GM18870 (cell line): ENCODE results near the gene DNAAF8.
"Not testable (repeated sequence)": the region's sequence is repeated elsewhere in the genome, so short reads cannot be mapped to it uniquely, and the experiment has no call there.

Experiments
- ATAC-seq: cut with Tn5 transposase; IDR thresholded peaks from one replicate; pipeline ENCODE4 v1.9.1; 2021; ENCODE audit warnings: moderate library complexity; ENCODE audit not compliant: unreplicated experiment

Gene DNAAF8

DNA sequence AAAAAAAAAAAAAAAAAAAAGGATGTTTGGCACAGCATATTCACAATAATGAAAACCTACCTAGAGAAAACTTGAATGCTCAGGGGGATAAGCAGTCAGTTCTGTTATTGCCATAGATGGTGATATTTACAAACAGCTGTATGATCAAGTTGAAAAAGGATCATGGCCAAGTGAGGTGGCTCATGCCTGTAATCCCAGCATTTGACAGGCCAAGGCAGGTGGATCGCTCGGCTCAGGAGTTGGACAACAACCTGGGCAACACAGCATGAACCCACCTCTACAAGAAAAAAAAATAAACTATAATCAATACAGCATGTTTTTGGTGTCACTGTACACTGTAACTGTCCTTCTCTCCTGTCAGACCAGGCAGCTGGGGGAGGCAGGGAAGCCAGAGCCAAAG, 19.3 kb upstream of the DNAAF8 start:
- no peak for ATAC-seq

- no peak for ATAC-seq
Observed at GRCh38 chr16:4718466-4718865, 15.9 kb upstream of the DNAAF8 start.

- no peak for ATAC-seq
Observed at GRCh38 chr16:4723071-4723767, 11.1 kb upstream of the DNAAF8 start.

DNA sequence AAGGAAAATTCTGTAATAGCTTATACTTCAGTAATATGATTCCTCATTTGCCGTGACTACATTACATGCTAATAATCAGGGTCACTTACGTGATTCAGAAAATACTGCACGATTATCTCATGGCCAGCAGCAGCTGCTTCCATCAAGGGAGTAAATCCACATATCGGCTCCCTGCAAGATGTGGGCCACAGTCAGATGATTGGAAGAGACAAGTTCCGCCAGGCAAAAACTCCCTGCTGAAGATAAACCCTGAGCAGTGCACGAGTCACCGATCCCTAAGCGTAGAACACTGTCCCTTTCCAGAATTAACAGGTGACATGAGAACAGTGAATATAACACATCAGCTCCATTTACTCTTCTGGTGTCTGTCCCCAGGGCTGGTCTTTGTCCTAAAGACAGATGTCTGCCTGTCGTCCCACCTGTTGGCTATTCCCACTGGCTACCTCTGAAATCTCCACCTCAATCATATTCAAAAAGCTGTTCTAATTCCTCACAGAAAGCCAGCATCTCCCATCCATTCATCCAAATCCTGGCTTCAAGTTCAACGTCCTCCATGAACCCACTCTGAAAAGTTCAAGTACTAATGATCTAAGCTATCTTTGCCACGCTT, 9.6 kb upstream of the DNAAF8 start:
- no peak for ATAC-seq

GRCh38 chr16:4726616-4727015, 7.7 kb upstream of the DNAAF8 start:
- ATAC-seq, result no peak

DNA sequence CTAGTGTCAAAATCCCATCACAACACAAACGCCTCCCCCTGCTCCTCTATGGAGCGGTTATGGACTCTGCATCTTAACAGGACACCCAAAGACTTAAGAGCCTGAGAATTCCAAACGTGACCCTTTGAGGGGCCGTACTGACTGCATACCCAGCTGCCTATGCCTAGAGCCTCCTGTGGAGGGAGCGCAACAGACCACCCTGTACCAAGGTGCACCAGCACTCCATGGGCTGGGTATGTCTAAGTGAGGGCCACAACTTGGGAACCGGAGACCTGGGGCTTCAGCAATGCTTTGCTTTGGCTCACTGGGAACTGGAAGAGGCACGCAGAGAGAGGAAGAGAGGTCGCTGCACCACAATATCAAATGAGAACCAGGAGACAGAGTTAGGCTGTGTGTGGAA, 5.7 kb upstream of the DNAAF8 start:
- no peak for ATAC-seq

GRCh38 chr16:4729876-4730275, 4.5 kb upstream of the DNAAF8 start:
- ATAC-seq, result no peak

- ATAC-seq, result no peak
Observed at GRCh38 chr16:4733211-4733742, 1.1 kb upstream of the DNAAF8 start.

- ATAC-seq, result peak; percentile 20
Observed at GRCh38 chr16:4733747-4734062, 632 bp upstream of the DNAAF8 start.

DNA sequence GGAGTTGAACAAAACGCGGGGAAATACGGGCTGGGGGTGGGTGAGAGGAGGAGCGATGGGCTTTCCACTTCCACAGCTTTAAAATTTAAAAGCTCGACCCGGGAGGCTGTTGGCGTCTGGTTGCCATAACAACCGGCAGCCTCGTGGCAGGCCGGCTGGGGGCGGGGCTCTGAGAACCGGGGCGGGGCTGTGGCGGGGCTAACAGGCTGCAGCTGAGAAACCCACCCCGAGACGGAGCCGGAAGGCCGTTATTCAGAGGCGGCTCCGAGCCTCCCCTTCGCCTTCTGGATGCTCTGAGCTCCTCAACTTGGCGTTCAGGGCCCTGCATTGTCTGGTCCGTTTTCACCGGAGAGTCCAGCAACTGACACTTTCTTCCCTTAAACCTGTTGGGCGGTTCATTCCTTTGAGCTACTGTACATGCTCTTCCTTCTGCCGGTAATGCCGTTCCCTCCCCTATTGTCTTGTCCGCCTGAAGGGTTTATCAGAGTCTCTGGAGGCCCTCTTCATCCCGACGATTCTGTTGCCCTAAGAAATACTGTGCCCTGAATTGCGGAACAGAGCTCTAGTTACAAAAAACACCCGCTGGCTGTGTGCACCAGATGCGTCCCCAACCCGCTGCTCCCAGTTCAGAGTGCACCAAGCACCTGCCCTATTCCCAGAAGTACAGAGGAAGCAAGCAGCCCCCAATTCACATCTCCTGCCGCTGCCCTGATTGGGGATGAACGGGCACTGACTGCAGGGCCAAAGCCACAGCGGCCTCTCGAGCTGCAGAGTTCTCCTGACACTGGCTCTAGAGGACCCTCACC, 596 bp downstream of the DNAAF8 start:
- ATAC-seq, result peak; percentile 25

GRCh38 chr16:4736546-4736945, 2.2 kb downstream of the DNAAF8 start:
- no peak for ATAC-seq

DNA sequence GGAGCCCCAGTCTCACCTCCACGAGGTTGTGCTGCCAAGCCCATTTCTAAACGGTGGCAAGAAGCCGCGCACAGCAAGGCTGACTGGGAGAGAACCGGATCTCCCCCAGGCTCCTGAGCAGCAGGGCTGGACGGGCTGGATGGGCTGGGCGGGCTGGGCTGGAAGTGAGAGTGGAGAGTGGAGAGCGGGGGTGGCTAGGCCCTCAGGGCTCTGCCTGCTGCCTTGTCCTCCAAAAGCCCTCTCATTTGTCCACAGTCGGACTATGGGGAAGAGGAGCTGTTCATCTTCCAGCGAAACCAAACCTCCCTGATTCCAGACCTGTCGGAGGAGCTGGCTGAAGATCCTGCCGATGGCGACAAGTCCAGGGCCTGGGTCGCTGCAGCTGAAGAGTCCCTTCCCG, 3.2 kb downstream of the DNAAF8 start:
- no peak for ATAC-seq

- ATAC-seq, result not testable (repeated sequence)
Observed at GRCh38 chr16:4738370-4738769, 4.0 kb downstream of the DNAAF8 start.

DNA sequence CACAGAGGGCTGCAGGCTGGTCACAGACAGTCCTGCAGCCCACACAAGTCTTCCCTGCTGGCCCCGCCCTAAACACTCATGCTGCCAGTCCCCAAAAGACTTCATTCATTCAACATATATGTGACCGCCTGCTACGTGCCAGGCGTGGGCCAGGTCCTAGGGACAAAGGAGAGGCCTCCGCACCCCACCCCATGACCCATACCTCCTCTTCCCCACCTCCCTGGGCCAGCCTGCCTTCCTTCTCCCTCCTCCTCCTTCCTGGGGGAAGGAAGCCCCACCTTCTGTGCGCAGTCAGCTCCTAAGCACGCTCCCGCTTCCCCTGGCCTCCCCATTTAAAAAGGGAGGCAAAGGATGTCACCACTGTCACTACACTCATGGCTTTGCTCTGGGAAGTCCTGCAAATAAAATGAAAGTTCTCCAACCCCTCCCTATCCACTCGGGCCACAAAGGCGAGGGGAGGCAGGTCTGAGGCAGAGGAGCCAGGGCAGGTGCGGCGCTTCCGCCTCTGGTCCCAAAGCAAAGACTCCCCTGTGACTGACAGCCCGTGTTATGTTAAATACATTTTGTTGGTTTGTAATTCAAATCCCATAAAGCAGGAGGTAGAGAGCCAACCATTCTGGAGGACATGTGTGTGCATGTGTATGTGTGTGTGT, 9.0 kb downstream of the DNAAF8 start:
- ATAC-seq, result no peak

- no peak for ATAC-seq
Observed at GRCh38 chr16:4744555-4745273, 10.4 kb downstream of the DNAAF8 start.

DNA sequence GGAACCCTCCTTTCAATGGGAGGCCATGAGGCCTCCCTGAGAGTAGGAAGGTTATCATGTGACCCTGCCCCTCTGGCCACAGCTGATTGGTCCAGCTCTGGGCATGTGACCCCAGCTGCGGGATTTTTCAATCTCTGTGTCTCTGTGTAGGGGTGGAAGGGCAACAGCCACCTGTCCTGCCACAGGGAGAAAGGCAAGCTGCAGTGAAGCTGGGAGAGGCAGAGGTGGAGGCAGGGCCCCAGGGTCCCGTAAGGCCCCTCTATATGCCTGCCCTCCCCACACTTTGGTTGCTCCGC, 10.9 kb downstream of the DNAAF8 start:
- no peak for ATAC-seq

DNA sequence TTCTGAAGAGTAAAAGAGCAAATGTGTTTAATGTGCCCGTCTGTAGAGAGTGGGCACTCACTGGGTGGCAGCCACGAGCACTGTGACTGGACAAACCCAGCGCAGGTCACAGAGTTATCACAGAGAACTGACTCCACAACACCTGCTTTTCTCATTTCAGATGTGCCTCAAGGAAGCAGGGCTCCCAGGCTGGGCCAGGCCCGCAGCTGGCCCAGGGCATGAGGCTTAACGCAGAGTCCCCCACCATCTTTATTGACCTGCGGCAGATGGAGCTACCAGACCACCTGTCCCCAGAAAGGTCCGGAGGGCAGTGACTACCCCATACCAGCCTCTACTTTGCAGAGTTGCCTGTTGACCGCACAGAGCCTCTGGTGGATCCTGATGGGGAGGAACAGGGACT, 11.9 kb downstream of the DNAAF8 start:
- ATAC-seq, result no peak

DNA sequence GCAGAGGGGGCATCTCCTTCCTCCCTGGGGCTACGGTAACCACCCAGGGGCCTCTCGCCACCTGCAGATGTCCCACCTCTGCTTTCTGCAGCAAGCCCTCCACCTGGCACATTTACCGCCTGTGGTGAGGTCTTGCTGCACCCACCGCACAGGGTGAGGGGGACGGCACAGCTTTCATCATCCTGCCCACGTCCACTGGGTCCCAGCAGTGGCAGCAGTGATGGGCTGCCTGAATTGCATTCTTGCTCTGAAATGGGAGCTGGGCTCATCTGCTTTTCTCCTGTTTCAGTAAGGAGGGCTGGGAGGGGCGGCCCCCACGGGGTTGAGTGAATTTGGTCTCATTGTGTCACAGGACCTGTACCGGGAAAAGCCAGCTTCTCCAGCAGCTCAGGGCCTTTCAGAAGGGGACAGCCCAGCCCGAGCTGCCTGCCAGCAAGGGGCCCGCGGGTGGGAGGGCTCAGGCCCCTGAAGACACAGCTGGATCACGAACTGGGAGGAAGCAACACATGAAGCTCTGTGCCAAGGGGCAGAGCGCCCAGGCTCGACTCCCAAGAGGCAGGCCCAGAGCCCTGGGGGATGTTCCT, 12.7 kb downstream of the DNAAF8 start:
- ATAC-seq, result no peak

GRCh38 chr16:4747906-4748681, 13.8 kb downstream of the DNAAF8 start:
- no peak for ATAC-seq
